ENCODE measurements around the gene ZSCAN5C. TPM values are rescaled to one million over a fixed set of nuclear protein-coding genes. Genes with fewer than 3 reads are reported as not detected.
"Not testable (repeated sequence)": the region's sequence is repeated elsewhere in the genome, so short reads cannot be mapped to it uniquely, and the experiment has no call there.

Gene ZSCAN5C
- total RNA-seq, 1 donor from 2014 or later: 0.32 TPM

- Mint-ChIP-seq H3K27ac (ENCODE audit: unreplicated experiment) (no peak overlapping the region), H3K9me3 (ENCODE audit: unreplicated experiment) (peaks cover 4% of the 10 kb centered on the region), H3K27me3 (ENCODE audit: unreplicated experiment) (peaks cover 2% of the 10 kb centered on the region), H3K4me1 (ENCODE audit: low read depth, unreplicated experiment) (no peaks in the 10 kb centered on the region), H3K36me3 (ENCODE audit: unreplicated experiment) (no peaks in the 10 kb centered on the region), H3K4me3 (ENCODE audit: unreplicated experiment) (no peak overlapping the region)
- TF ChIP-seq CTCF (IDR thresholded peaks at IDR 0.05; ENCODE audit: partially characterized antibody, unreplicated experiment): no peak
- DNase-seq: no peak
Measured at GRCh38 chr19:56193981-56194640, 8.0 kb upstream of the ZSCAN5C start.

- not testable (repeated sequence) for H3K9me3 Mint-ChIP-seq (ENCODE audit: unreplicated experiment); H3K27ac Mint-ChIP-seq (ENCODE audit: unreplicated experiment); H3K36me3 Mint-ChIP-seq (ENCODE audit: unreplicated experiment); H3K4me3 Mint-ChIP-seq (ENCODE audit: unreplicated experiment); H3K4me1 Mint-ChIP-seq (ENCODE audit: low read depth, unreplicated experiment); H3K27me3 Mint-ChIP-seq (ENCODE audit: unreplicated experiment); DNase-seq
Measured at GRCh38 chr19:56197646-56198045, 4.4 kb upstream of the ZSCAN5C start, which contains the start of gene ZSCAN5B. Gene ZSCAN5B, minus strand, starts transcription at chr19:56197783. Its CDS starts 4,731 bp downstream, at chr19:56193052.

- Mint-ChIP-seq H3K4me1 (ENCODE audit: low read depth, unreplicated experiment) (peaks cover 6% of the 10 kb centered on the region), H3K27me3 (ENCODE audit: unreplicated experiment) (no peaks in the 10 kb centered on the region), H3K36me3 (ENCODE audit: unreplicated experiment) (no peaks in the 10 kb centered on the region), H3K4me3 (ENCODE audit: unreplicated experiment) (no peak overlapping the region), H3K27ac (ENCODE audit: unreplicated experiment) (no peak overlapping the region), H3K9me3 (ENCODE audit: unreplicated experiment) (peaks cover 2% of the 10 kb centered on the region)
- no peak for DNase-seq
- TF ChIP-seq CTCF (IDR thresholded peaks at IDR 0.05; ENCODE audit: partially characterized antibody, unreplicated experiment): no peak
Measured at GRCh38 chr19:56199687-56200086, 2.4 kb upstream of the ZSCAN5C start.

GRCh38 chr19:56207581-56207980 lies 5.5 kb downstream of the ZSCAN5C start:
- H3K27ac Mint-ChIP-seq (ENCODE audit: unreplicated experiment); H3K27me3 Mint-ChIP-seq (ENCODE audit: unreplicated experiment); DNase-seq; H3K4me3 Mint-ChIP-seq (ENCODE audit: unreplicated experiment); H3K4me1 Mint-ChIP-seq (ENCODE audit: low read depth, unreplicated experiment); H3K36me3 Mint-ChIP-seq (ENCODE audit: unreplicated experiment); H3K9me3 Mint-ChIP-seq (ENCODE audit: unreplicated experiment): not testable (repeated sequence)

GRCh38 chr19:56209091-56209490 lies 7.0 kb downstream of the ZSCAN5C start:
- H3K9me3 Mint-ChIP-seq (ENCODE audit: unreplicated experiment): peaks cover 6% of the 10 kb centered on the region
- no peak for TF ChIP-seq CTCF (IDR thresholded peaks at IDR 0.05; ENCODE audit: partially characterized antibody, unreplicated experiment)
- peaks cover 2% of the 10 kb centered on the region for H3K27me3 Mint-ChIP-seq (ENCODE audit: unreplicated experiment)
- no peaks in the 10 kb centered on the region for H3K36me3 Mint-ChIP-seq (ENCODE audit: unreplicated experiment)
- H3K4me3 Mint-ChIP-seq (ENCODE audit: unreplicated experiment): no peak overlapping the region
- H3K27ac Mint-ChIP-seq (ENCODE audit: unreplicated experiment): no peak overlapping the region
- no peaks in the 10 kb centered on the region for H3K4me1 Mint-ChIP-seq (ENCODE audit: low read depth, unreplicated experiment)
- DNase-seq: no peak

GRCh38 chr19:56210036-56210435 lies 8.0 kb downstream of the ZSCAN5C start:
- H3K4me3 Mint-ChIP-seq (ENCODE audit: unreplicated experiment); H3K9me3 Mint-ChIP-seq (ENCODE audit: unreplicated experiment); H3K4me1 Mint-ChIP-seq (ENCODE audit: low read depth, unreplicated experiment); H3K36me3 Mint-ChIP-seq (ENCODE audit: unreplicated experiment); H3K27ac Mint-ChIP-seq (ENCODE audit: unreplicated experiment); H3K27me3 Mint-ChIP-seq (ENCODE audit: unreplicated experiment); DNase-seq: not testable (repeated sequence)
